H1 (cell line): ENCODE results near the gene CCDC154. TPM values are rescaled to one million over a fixed set of nuclear protein-coding genes. Genes with fewer than 3 reads are reported as not detected.

Experiments used
- CTCF ChIA-PET: fragments of 300-600 bp; sonication (Branson Sonifier 250); formaldehyde crosslinking; loops from one replicate; lab custom pipeline; 2021; ENCODE audit not compliant: partially characterized antibody; lab: Charles Lee
- POLR2A ChIA-PET: fragments of 300-600 bp; sonication (Branson Sonifier 250); formaldehyde crosslinking; loops from one replicate; lab custom pipeline; 2021; ENCODE audit warnings: inconsistent platforms; ENCODE audit not compliant: partially characterized antibody; lab: Charles Lee
- DNase-seq, 2 experiments: peaks; one replicate each; pipeline versions ENCODE4 v3.0.0 to v3.0.0-alpha.2; 2010 to 2022; ENCODE audit warnings: low spot score in 2 of 2, low read depth in 1 of 2, mixed read lengths in 1 of 2
- FAIRE-seq: peaks from 2 replicates; lab custom pipeline; 2011; peaks lifted over from hg19 to GRCh38; lab: Jason Lieb, UNC
- H2AFZ ChIP-seq: 2 replicates; pipeline ENCODE4 v1.8.1; 2012; ENCODE audit warnings: low read length, inconsistent platforms
- H2AK5ac ChIP-seq: 2 replicates; pipeline ENCODE4 v1.6.1; 2013; ENCODE audit warnings: low read depth, low read length
- H2BK120ac ChIP-seq: replicated peaks from 2 replicates; pipeline ENCODE3; 2013; ENCODE audit warnings: low read depth, low read length, inconsistent platforms
- H2BK12ac ChIP-seq: 2 replicates; pipeline ENCODE4 v1.6.1; 2013; ENCODE audit warnings: low read depth, low read length
- H2BK15ac ChIP-seq: 2 replicates; pipeline ENCODE4 v1.6.1; 2013; ENCODE audit warnings: low read length
- H2BK20ac ChIP-seq: 2 replicates; pipeline ENCODE4 v1.6.1; 2013; ENCODE audit warnings: low read length
- H2BK5ac ChIP-seq: 2 replicates; pipeline ENCODE4 v1.6.1; 2013; ENCODE audit warnings: low read depth, low read length
- H3K14ac ChIP-seq: 2 replicates; pipeline ENCODE4 v1.6.1; 2013; ENCODE audit warnings: inconsistent platforms; ENCODE audit not compliant: insufficient read length
- H3K18ac ChIP-seq: 2 replicates; pipeline ENCODE4 v1.6.1; 2013; ENCODE audit warnings: low read length; ENCODE audit errors: extremely low read depth
- H3K23ac ChIP-seq: 2 replicates; pipeline ENCODE4 v1.6.1; 2013; ENCODE audit warnings: inconsistent platforms; ENCODE audit not compliant: insufficient read length
- H3K23me2 ChIP-seq: 2 replicates; pipeline ENCODE4 v1.6.1; 2013; ENCODE audit warnings: low read depth, low read length
- H3K27ac ChIP-seq: 2 replicates; pipeline ENCODE4 v1.6.1; 2011; ENCODE audit warnings: low read depth, low read length, inconsistent platforms
- H3K27me3 ChIP-seq, 4 experiments: replicated peaks in 1 of 4; 1 replicate in 1 of 4; 2 replicates in 3 of 4; pipeline versions ENCODE4 v1.6.1 to v1.8.1; 2011 to 2013; ENCODE audit warnings: low read length in 3 of 4, mild to moderate bottlenecking in 3 of 4, inconsistent platforms in 2 of 4, mixed read lengths in 2 of 4, moderate library complexity in 1 of 4; ENCODE audit not compliant: control insufficient read depth in 3 of 4, insufficient read depth in 3 of 4; ENCODE audit errors: extremely low read depth in 1 of 4
- H3K36me3 ChIP-seq, 4 experiments: 2 replicates each; pipeline versions ENCODE4 v1.6.1 to v1.8.1; 2011 to 2013; ENCODE audit warnings: mild to moderate bottlenecking in 4 of 4, low read length in 3 of 4, moderate library complexity in 2 of 4, control low read depth in 1 of 4, inconsistent platforms in 1 of 4; ENCODE audit not compliant: insufficient read depth in 4 of 4, control insufficient read depth in 2 of 4
- H3K4ac ChIP-seq: replicated peaks from 2 replicates; pipeline ENCODE3; 2013; ENCODE audit warnings: low read length, low read depth, mixed read lengths, inconsistent platforms; ENCODE audit not compliant: insufficient read length
- H3K4me1 ChIP-seq, 4 experiments: replicated peaks in 1 of 4; 1 replicate in 1 of 4; 2 replicates in 3 of 4; pipeline versions ENCODE4 v1.6.1 to v1.8.1; 2011 to 2013; ENCODE audit warnings: low read length in 3 of 4, inconsistent platforms in 2 of 4, mixed read lengths in 1 of 4; ENCODE audit not compliant: insufficient read depth in 4 of 4, control insufficient read depth in 3 of 4
- H3K4me2 ChIP-seq, 2 experiments: 2 replicates each; pipeline versions ENCODE4 v1.6.1 to v1.8.1; 2011 to 2013; ENCODE audit warnings: low read depth in 2 of 2, low read length in 2 of 2, control low read depth in 1 of 2, inconsistent platforms in 1 of 2, mild to moderate bottlenecking in 1 of 2; ENCODE audit not compliant: insufficient read depth in 1 of 2
- H3K4me3 ChIP-seq, 4 experiments: fragments of 200-600, 300-600 bp in 1 of 4; sonication (generic), shearing (Covaris generic), sonication (Bioruptor Twin) in 1 of 4; 2 replicates each; pipeline versions ENCODE4 v1.5.1 to v1.8.1; 2011 to 2016; ENCODE audit warnings: low read length in 4 of 4, low read depth in 3 of 4, control low read depth in 2 of 4, inconsistent platforms in 2 of 4, mild to moderate bottlenecking in 2 of 4, mixed read lengths in 1 of 4, moderate library complexity in 1 of 4; ENCODE audit not compliant: insufficient read depth in 2 of 4; ENCODE audit errors: extremely low read depth in 1 of 4
- H3K56ac ChIP-seq: replicated peaks from 2 replicates; pipeline ENCODE3; 2013; ENCODE audit warnings: low read depth, mild to moderate bottlenecking, mixed read lengths, low read length, inconsistent platforms; ENCODE audit not compliant: insufficient read length
- H3K79me1 ChIP-seq: 2 replicates; pipeline ENCODE4 v1.6.1; 2013; ENCODE audit warnings: low read depth, low read length, control low read depth
- H3K79me2 ChIP-seq, 2 experiments: 2 replicates each; pipeline versions ENCODE4 v1.6.1 to v1.8.1; 2012 to 2013; ENCODE audit warnings: low read length in 2 of 2, mild to moderate bottlenecking in 2 of 2, inconsistent platforms in 1 of 2; ENCODE audit not compliant: insufficient read depth in 2 of 2, control insufficient read depth in 1 of 2
- H3K9ac ChIP-seq, 4 experiments: replicated peaks in 1 of 4; 1 replicate in 1 of 4; 2 replicates in 3 of 4; pipeline versions ENCODE4 v1.6.1 to v1.8.1; 2011 to 2013; ENCODE audit warnings: low read depth in 3 of 4, low read length in 3 of 4, control low read depth in 2 of 4, mild to moderate bottlenecking in 2 of 4, moderate library complexity in 2 of 4, inconsistent platforms in 1 of 4; ENCODE audit errors: extremely low read depth in 1 of 4
- H3K9me3 ChIP-seq, 2 experiments: 2 replicates each; pipeline versions ENCODE4 v1.6.1 to v1.8.1; 2012 to 2013; ENCODE audit warnings: mild to moderate bottlenecking in 2 of 2, moderate library complexity in 2 of 2, control low read depth in 1 of 2, inconsistent platforms in 1 of 2, low read depth in 1 of 2, low read length in 1 of 2, mixed read lengths in 1 of 2; ENCODE audit not compliant: insufficient read depth in 2 of 2
- H4K20me1 ChIP-seq, 2 experiments: replicated peaks in 1 of 2; 2 replicates each; pipeline versions ENCODE3 to v1.8.1; 2011 to 2013; ENCODE audit warnings: inconsistent platforms in 2 of 2, low read length in 2 of 2, mild to moderate bottlenecking in 1 of 2; ENCODE audit not compliant: insufficient read depth in 2 of 2, control insufficient read depth in 1 of 2
- H4K5ac ChIP-seq: 2 replicates; pipeline ENCODE4 v1.6.1; 2013; ENCODE audit warnings: low read length, low read depth, mixed read lengths, inconsistent platforms; ENCODE audit not compliant: insufficient read length
- H4K8ac ChIP-seq: 2 replicates; pipeline ENCODE4 v1.8.0; 2013; ENCODE audit warnings: mild to moderate bottlenecking, moderate library complexity, low read length, inconsistent platforms; ENCODE audit not compliant: insufficient read depth; ENCODE audit errors: extremely low read depth
- H4K91ac ChIP-seq: replicated peaks from 2 replicates; pipeline ENCODE3; 2013; ENCODE audit warnings: low read length, mixed read lengths, inconsistent platforms; ENCODE audit not compliant: insufficient read length
- CTCF ChIP-seq, 3 experiments: IDR thresholded peaks; 1 replicate in 2 of 3; 2 replicates in 1 of 3; pipeline versions ENCODE4 v1.5.1 to v1.6.1; 2011; ENCODE audit warnings: low read length in 3 of 3, mild to moderate bottlenecking in 3 of 3, inconsistent platforms in 2 of 3, low read depth in 1 of 3, moderate library complexity in 1 of 3; ENCODE audit not compliant: insufficient read depth in 1 of 3; ENCODE audit errors: control extremely low read depth in 1 of 3
- NANOG ChIP-seq: IDR thresholded peaks from 2 replicates; pipeline ENCODE4 v1.6.1; 2011; ENCODE audit warnings: low read length, low read depth, mild to moderate bottlenecking, inconsistent platforms; ENCODE audit not compliant: insufficient read depth, poor library complexity, severe bottlenecking
- WGBS, 2 experiments: shearing (Covaris generic) in 1 of 2; methylation state at CpG; one replicate each; pipeline versions ENCODE4 v1.1.6 to v1.1.7; 2013 to 2015; ENCODE audit warnings: low lambda C conversion rate in 2 of 2, mixed read lengths in 2 of 2, inconsistent platforms in 1 of 2, low coverage in 1 of 2, missing lambda C conversion rate in 1 of 2; ENCODE audit not compliant: insufficient replicate concordance in 2 of 2, insufficient coverage in 1 of 2, insufficient read length in 1 of 2; ENCODE audit errors: extremely low coverage in 1 of 2, missing lambda C conversion rate in 1 of 2; 5-methylcytosine and 5-hydroxymethylcytosine counted together
- polyA plus RNA-seq, 7 experiments: library from polyadenylated mRNA; depleted of rRNA in 3 of 7; stranded (reverse) in 5 of 7; unstranded in 2 of 7; fragments of >200 nt in 5 of 7; fragments of 200-250 nt in 2 of 7; gene quantifications; 1 replicate in 5 of 7; 2 replicates in 1 of 7; 4 replicates in 1 of 7; pipeline versions ENCODE4 v1.2.1 to v1.2.3, GENCODE V29; 2011 to 2013; ENCODE audit warnings: missing spikeins in 2 of 7, mixed read lengths in 2 of 7
- total RNA-seq: library from RNA; stranded (reverse); fragmentation: NEBNext Ultra II Directional; extraction: Animal tissue kit (Norgen Biotek cat#: 25700); gene quantifications from 2 replicates; pipeline ENCODE4 v1.2.1, GENCODE V29; 2021

Gene CCDC154
- total and polyA plus RNA-seq, 2 of the 8 experiments (the other 6 are each of a cell fraction or from before 2014, with no cell fraction given): 0.15 to 0.88 TPM

GRCh38 chr16:1401061-1401757 is 43.1 kb downstream of the CCDC154 start:
- Histone ChIP-seq H3K27ac (no peak overlapping the region), H3K23ac (no peak overlapping the region), H2BK5ac (no peak overlapping the region), H3K9me3 (no peaks in the 10 kb centered on the region), H2BK12ac (no peak overlapping the region), H3K14ac (no peak overlapping the region), H4K20me1 (peaks cover 0 to 9% of the 10 kb centered on the region in 2 experiments), H3K23me2 (no peaks in the 10 kb centered on the region), H2BK15ac (no peak overlapping the region), H3K79me1 (peaks cover 6% of the 10 kb centered on the region; the same call in 1 of the 2 replicates), H3K18ac (no peak overlapping the region), H2BK120ac (no peak overlapping the region), H3K4me1 (no peaks in the 10 kb centered on the region), H2AK5ac (no peak overlapping the region), H4K8ac (no peak overlapping the region), H3K4me3 (no peak overlapping the region)
- no peak for FAIRE-seq
- CTCF ChIA-PET: interaction anchor here (0.6 to 1.5 kb wide), 6 partner anchors 10 to 1542 kb away, joined by 3 to 6 read pairs (median 3); no protein-coding TSS in a partner anchor
- WGBS, 2 experiments: 88% methylated on average over 25 of the region's 29 CpGs; no CpG with 5 or more reads in 1 of the 2 experiments
- TF ChIP-seq CTCF (IDR thresholded peaks at IDR 0.05; ENCODE audit: control extremely low read depth in 1 of 3, insufficient read depth in 1 of 3, low read depth in 1 of 3, low read length in 3 of 3) (0 out of 4 replicates have a peak, but pooled peaks of 1 of the 3 experiments have one; percentile 3), NANOG (no peak)
- TF ChIP-seq, all 59 proteins: peak for 1
- H3K4ac ChIP-seq: no peak overlapping the region
- no peak for DNase-seq
- H4K91ac ChIP-seq: no peak overlapping the region
- no peak overlapping the region for H2AFZ ChIP-seq
- POLR2A ChIA-PET: interaction anchor here (1.0 to 1.1 kb wide), 2 partner anchors 23 to 371 kb away, joined by 4 to 5 read pairs; partner anchors contain the start of genes EME2 and MRPS34
- no peak overlapping the region for H3K9ac ChIP-seq
- H4K5ac ChIP-seq: no peak overlapping the region
- no peak overlapping the region for H3K4me2 ChIP-seq
- H3K27me3 ChIP-seq: no peaks in the 10 kb centered on the region
- no peak overlapping the region for H2BK20ac ChIP-seq
- H3K36me3 ChIP-seq: peaks cover 0 to 15% (median 1%) of the 10 kb centered on the region in 4 experiments; a peak in 3 of 8 replicates
- no peak overlapping the region for H3K56ac ChIP-seq
- peaks cover 0 to 6% of the 10 kb centered on the region in 2 experiments; a peak in 1 of 4 replicates for H3K79me2 ChIP-seq
